ENCODE results near the gene IL1RAPL1.

The IL1RAPL1 gene

GRCh38 chrX:29143356-29143755 lies 556.1 kb downstream of the IL1RAPL1 start:
- TF ChIP-seq CTCF (conservative IDR thresholded peaks at IDR 0.05; ENCODE audit: low read depth) = no peak
- no peak for DNase-seq (ENCODE audit: low spot score)
- H3K27ac ChIP-seq = no peak overlapping the region
- CTCF ChIA-PET = interaction anchor here (0.7 kb wide), 1 partner anchor 563 kb away, joined by 3 read pairs; no protein-coding TSS in a partner anchor
- POLR2A ChIA-PET (ENCODE audit: low non-redundant PET) = no interaction called here

GRCh38 chrX:29143756-29144155 lies 556.5 kb downstream of the IL1RAPL1 start:
- no peak overlapping the region for H3K27ac ChIP-seq
- POLR2A ChIA-PET (ENCODE audit: low non-redundant PET) = no interaction called here
- no peak for TF ChIP-seq CTCF (conservative IDR thresholded peaks at IDR 0.05; ENCODE audit: low read depth)
- DNase-seq (ENCODE audit: low spot score) = no peak
- CTCF ChIA-PET = no interaction called here

- ChIA-PET POLR2A (ENCODE audit: low non-redundant PET) (no interaction called here), CTCF (no interaction called here)
- TF ChIP-seq CTCF (conservative IDR thresholded peaks at IDR 0.05; ENCODE audit: low read depth) = no peak
- DNase-seq (ENCODE audit: low spot score) = no peak
- H3K27ac ChIP-seq = no peak overlapping the region
These were observed 558.1 kb downstream of the IL1RAPL1 start for GRCh38 chrX:29145316-29145715.

- ChIA-PET CTCF (no interaction called here), POLR2A (ENCODE audit: low non-redundant PET) (no interaction called here)
- no peak for DNase-seq (ENCODE audit: low spot score)
- TF ChIP-seq CTCF (conservative IDR thresholded peaks at IDR 0.05; ENCODE audit: low read depth) = no peak
- H3K27ac ChIP-seq = no peak overlapping the region
These were observed 561.3 kb downstream of the IL1RAPL1 start for GRCh38 chrX:29148511-29148910.

- POLR2A ChIA-PET (ENCODE audit: low non-redundant PET) = no interaction called here
- DNase-seq (ENCODE audit: low spot score) = no peak
- H3K27ac ChIP-seq = no peak overlapping the region
- TF ChIP-seq CTCF (conservative IDR thresholded peaks at IDR 0.05; ENCODE audit: low read depth) = no peak
- CTCF ChIA-PET = no interaction called here
These were observed 568.0 kb downstream of the IL1RAPL1 start for GRCh38 chrX:29155286-29155685.

GRCh38 chrX:29172880-29173279 lies 585.6 kb downstream of the IL1RAPL1 start:
- CTCF ChIA-PET = no interaction called here
- no peak for DNase-seq (ENCODE audit: low spot score)
- POLR2A ChIA-PET (ENCODE audit: low non-redundant PET) = no interaction called here
- no peak for TF ChIP-seq CTCF (conservative IDR thresholded peaks at IDR 0.05; ENCODE audit: low read depth)
- no peak overlapping the region for H3K27ac ChIP-seq

- POLR2A ChIA-PET (ENCODE audit: low non-redundant PET) = no interaction called here
- CTCF ChIA-PET = no interaction called here
- no peak for TF ChIP-seq CTCF (conservative IDR thresholded peaks at IDR 0.05; ENCODE audit: low read depth)
- no peak overlapping the region for H3K27ac ChIP-seq
- no peak for DNase-seq (ENCODE audit: low spot score)
These were observed 600.0 kb downstream of the IL1RAPL1 start for GRCh38 chrX:29187264-29187663.

Data from RWPE1 (cell line).